Esophagus squamous epithelium (tissue), 4 donors: ENCODE data around the gene C1orf167.

Experiments used
- CTCF ChIP-seq, 6 experiments: fragments of 450-650 bp in 4 of 6; fragments of 200-600 bp in 2 of 6; sonication (generic) in 2 of 6; IDR thresholded peaks; one replicate each; pipeline ENCODE4 v1.5.1; 2016 to 2019; ENCODE audit warnings: antibody characterized with exemption in 6 of 6, mild to moderate bottlenecking in 4 of 6, moderate library complexity in 4 of 6
- POLR2A ChIP-seq, 4 donors: fragments of 450-650 bp; IDR thresholded peaks; one replicate each; pipeline ENCODE4 v1.6.1; 2017; ENCODE audit warnings: antibody characterized with exemption in 4 of 4, mild to moderate bottlenecking in 4 of 4, moderate library complexity in 3 of 4

- TF ChIP-seq CTCF (IDR thresholded peaks at IDR 0.05) (no peak), POLR2A (IDR thresholded peaks at IDR 0.05) (no peak)
Observed at GRCh38 chr1:11729155-11729497, 32.9 kb upstream of the C1orf167 start.
